NT2/D1 (cell line): ENCODE results near the gene SNAPC5.

Experiments used
- SUZ12 ChIP-seq: IDR thresholded peaks from 2 replicates; pipeline ENCODE4 v1.6.1; 2011; ENCODE audit not compliant: insufficient read length, insufficient read depth; ENCODE audit errors: extremely low read depth
- ZNF274 ChIP-seq: IDR thresholded peaks from 2 replicates; pipeline ENCODE4 v1.6.1; 2011; ENCODE audit warnings: mild to moderate bottlenecking, low read depth, low read length

- no peak for TF ChIP-seq SUZ12
- TF ChIP-seq ZNF274, result no peak
Measured at GRCh38 chr15:66482539-66482938, 15.0 kb downstream of the SNAPC5 start.
